ENCODE data around the gene FUT1. TPM values are rescaled to one million over a fixed set of nuclear protein-coding genes. Genes with fewer than 3 reads are reported as not detected.
A peak's percentile ranks its signal among the peaks of the same experiment; 100 is the strongest.
"Not testable (repeated sequence)": the region's sequence is repeated elsewhere in the genome, so short reads cannot be mapped to it uniquely, and the experiment has no call there.

FUT1 gene
- total RNA-seq, 1 donor from 2014 or later = 2.9 TPM

GRCh38 chr19:48768171-48768753 lies 15.8 kb upstream of the FUT1 start:
- not testable (repeated sequence) for DNase-seq

DNA sequence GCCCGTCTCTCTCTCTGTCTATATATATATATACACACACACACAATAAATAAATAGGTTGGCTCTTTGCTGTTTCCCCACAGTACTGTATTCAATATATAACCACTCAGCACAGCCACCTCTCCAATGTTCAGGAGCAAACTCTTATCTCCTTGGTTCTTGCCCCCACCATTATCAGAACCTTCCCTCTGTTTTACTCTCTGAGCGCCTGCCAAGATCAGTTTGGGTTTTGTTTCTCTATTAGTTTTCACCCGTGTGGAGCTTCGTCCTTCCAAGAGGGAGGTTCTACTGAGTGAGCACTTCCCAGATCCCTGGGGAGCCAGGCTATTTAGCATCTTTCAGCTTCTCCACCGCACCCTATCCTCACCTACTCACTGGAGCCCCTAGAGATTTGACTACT lies 13.4 kb upstream of the FUT1 start:
- not testable (repeated sequence) for DNase-seq

DNA sequence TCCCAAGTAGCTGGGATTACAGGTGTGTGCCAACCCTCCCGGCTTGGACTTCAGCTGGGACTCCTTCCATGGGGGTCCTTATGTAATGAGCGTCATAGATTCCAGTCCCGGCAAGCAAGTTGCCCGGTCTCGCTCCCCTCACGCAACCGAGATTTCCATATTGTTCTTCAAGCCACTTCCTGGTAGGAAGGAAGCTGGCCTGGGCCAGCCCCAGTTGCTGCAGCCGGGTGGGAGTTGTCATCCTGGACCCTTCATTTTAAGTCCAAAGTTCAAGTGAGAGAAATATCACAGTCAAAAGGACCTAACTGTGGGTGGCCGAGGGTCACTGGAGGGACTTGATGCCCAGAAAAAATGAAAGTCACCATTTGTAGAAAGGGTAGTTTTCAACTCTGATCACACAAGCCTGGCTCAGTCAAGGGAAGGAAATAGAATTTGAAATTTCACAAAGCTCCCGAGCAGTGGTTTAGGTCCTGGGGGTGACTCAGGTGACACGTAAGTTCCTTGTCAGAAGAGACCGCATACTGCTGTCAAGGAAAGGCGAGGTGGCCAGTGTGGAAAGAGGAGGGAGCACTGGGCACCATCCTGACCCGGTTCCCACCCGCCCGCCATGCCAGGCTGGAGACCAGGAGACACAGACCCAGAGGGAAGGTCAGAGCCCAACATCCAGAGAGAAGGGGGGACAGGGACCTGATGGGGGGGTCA lies 8.2 kb upstream of the FUT1 start:
- no peak for DNase-seq

DNA sequence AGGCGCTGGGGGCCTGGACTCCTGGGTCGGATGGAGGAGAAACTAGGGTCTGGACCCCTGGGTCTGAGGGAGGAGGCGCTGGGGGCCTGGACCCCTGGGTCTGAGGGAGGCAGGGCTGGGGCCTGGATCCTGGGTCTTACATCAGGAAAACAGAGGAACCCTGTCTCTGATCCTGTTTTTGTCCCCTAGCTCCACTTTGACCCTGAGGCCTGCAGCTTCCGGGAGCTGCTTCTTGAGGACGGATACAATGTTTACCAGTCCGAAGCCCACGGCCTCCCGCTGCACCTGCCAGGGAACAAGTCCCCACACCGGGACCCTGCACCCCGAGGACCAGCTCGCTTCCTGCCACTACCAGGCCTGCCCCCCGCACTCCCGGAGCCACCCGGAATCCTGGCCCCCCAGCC lies 5.3 kb upstream of the FUT1 start:
- DNase-seq = no peak

DNA sequence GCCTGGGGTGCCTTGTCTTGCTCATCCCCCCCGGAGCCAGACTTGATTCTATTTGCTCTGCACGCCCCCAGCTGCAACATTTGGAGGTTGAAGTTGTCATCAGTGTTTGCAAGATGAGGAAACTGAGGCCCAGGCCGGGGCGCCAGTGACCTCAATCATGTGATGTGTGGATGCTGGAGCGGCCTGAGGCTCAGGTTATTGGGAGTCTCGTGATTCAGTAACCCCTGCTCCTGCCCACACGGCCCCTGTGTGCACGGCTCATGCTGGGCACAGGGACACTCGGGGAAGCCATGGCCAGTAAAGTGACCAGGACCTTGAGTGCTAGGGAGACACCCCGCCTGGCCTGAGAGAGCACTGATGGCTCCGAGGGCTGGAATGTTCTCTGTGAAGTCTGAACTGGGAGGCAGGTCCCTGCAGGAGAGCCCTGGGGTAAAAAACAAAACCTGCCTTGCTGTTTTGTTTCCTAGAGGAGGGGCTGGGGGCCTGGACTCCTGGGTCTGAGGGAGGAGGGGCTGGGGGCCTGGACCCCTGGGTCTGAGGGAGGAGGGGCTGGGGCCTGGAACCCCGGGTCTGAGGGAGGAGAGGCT lies 4.7 kb upstream of the FUT1 start:
- no peak for DNase-seq

DNA sequence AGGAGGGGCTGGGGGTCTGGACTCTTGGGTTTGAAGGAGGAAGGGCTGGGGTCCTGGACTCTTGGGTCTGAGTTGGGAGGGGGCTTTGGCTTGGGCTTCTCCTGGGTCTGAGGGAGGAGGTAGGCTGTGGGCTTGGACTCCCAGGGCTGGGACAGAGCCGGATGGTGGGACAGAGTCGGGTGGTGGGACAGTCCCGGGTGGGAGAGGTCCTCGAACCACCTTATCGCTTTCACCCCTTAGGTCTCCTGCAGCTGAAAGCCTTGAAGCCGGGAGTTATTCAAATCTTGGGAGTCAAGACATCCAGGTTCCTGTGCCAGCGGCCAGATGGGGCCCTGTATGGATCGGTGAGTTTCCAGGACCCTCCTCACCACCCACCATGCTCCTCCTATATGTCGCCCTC lies 4.2 kb upstream of the FUT1 start:
- no peak for DNase-seq

- no peak for DNase-seq
Observed at GRCh38 chr19:48756212-48756611, 3.8 kb upstream of the FUT1 start.

DNA sequence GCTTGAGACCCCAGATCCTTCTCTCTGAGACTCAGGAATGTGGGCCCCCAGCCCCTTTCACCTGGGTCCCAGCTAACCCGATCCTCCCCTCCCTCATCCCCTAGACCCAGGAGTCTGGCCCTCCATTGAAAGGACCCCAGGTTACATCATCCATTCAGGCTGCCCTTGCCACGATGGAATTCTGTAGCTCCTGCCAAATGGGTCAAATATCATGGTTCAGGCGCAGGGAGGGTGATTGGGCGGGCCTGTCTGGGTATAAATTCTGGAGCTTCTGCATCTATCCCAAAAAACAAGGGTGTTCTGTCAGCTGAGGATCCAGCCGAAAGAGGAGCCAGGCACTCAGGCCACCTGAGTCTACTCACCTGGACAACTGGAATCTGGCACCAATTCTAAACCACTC lies 3.3 kb upstream of the FUT1 start:
- no peak for DNase-seq

DNA sequence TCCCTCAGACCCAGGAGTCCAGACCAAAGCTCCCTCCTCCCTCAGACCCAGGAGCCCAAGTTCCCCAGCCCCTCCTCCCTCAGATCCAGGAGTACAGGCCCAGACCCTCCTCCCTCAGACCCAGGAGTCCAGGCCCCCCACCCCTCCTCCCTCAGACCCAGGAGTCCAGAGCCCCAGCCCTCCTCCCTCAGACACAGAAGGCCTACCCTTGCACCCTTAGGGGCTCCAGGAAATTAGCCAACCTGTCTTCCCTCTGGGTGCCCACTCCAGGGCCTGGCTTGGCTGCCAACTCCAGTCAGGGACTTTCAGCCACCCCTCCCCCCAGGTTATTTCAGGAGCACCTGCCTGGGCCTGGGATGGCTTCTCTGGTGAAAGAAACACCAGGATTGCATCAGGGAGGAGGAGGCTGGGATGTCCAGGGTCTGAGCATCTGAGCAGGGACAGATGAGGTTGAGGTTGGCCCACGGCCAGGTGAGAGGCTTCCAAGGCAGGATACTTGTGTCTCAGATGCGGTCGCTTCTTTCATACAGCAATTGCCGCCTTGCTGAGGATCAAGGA lies 2.7 kb upstream of the FUT1 start, which contains the start of gene FGF21:
Gene FGF21, plus strand, starts transcription at position 441 of the 558 bp plus-strand sequence. CDS start 713 bp downstream, outside the sequence.
- DNase-seq = no peak

- DNase-seq = no peak
Observed at GRCh38 chr19:48751845-48752495, 471 bp downstream of the FUT1 start.

- no peak for DNase-seq
Observed at GRCh38 chr19:48750771-48751504, 1.5 kb downstream of the FUT1 start.

GRCh38 chr19:48750351-48750750 lies 2.1 kb downstream of the FUT1 start:
- DNase-seq = no peak

- DNase-seq = no peak
Observed at GRCh38 chr19:48749571-48750198, 2.8 kb downstream of the FUT1 start.

DNA sequence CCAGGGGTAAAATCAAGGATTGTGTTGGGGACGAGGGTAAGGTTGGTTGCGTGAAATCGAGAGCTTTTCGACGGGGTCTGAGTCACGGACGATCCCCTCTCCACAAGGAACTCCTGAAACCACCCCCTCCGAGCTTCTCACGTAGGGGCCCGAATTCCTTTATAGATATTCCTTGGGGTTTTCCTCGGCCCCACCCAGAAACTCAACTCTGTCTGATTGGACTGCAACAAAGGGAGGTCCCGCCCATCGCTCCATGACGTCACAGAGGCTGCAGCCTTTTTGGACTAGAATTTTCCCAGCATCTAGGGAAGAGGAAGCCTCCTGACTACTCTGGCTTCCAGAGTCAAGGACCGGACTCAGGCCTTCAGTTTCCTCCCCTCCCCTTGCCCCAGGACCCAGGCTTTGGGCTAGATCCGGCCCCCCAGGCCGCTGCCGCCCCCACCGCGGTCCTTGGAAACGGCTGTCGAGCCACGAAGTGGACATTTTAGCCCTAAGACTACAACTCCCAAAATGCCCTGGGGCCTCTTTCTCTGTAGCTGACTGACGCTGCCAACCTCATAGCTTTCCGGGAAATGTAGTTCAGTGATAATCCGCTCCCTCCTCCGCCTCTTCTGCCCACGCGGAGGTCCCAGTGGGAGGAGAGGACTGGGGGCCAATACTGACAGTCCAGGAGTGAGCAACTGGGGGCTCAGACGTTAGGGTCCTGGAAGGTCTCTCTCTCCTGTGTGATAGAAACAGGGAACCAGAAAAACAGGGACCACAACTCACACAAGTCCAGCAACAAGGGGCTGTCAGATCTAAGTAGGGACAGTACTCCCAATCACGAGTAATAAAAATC lies 5.5 kb downstream of the FUT1 start, which contains the start of gene IZUMO1:
Gene IZUMO1, minus strand, starts transcription at position 172 of the 838 bp plus-strand sequence. CDS start 1,050 bp downstream, outside the sequence.
- peak; percentile 72 for DNase-seq

DNA sequence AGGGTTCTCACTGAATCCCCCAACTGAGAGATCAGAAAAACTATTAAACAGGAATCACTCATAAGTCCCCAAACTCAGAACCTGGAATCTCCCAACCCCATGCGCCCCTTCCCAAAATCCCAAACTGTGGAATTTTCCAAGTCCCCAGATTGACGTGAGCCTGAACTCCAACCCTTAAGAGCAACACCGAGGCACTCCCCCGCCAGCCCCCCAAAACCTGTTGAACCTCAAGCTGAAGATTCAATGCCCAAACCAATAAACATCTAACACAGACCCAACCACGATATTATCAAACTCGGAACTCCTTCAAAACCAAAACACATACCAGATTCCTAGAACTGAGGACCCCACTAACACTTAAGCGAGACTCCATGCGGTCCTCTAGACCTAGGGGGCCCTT lies 6.3 kb downstream of the FUT1 start:
- DNase-seq = no peak

- no peak for DNase-seq
Observed at GRCh38 chr19:48745208-48745995, 7.0 kb downstream of the FUT1 start.

DNA sequence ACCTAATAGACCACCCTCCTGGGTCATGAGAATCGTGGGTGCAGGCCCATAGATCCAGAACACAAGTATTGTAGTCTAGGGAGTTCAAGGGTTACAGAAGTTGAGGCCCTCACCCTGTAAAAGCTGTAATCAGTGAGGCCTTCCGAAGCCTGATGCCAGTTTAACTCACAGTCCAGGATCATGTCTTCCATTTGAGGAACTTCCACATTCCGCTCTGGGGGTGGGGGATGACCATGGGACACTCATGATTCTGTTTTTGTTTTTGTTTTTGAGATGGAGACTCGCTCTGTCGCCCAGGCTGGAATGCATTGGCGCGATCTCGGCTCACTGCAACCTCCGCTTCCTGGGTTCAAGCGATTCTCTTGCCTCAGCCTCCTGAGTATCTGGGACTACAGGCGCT lies 10.3 kb downstream of the FUT1 start:
- no peak for DNase-seq

DNA sequence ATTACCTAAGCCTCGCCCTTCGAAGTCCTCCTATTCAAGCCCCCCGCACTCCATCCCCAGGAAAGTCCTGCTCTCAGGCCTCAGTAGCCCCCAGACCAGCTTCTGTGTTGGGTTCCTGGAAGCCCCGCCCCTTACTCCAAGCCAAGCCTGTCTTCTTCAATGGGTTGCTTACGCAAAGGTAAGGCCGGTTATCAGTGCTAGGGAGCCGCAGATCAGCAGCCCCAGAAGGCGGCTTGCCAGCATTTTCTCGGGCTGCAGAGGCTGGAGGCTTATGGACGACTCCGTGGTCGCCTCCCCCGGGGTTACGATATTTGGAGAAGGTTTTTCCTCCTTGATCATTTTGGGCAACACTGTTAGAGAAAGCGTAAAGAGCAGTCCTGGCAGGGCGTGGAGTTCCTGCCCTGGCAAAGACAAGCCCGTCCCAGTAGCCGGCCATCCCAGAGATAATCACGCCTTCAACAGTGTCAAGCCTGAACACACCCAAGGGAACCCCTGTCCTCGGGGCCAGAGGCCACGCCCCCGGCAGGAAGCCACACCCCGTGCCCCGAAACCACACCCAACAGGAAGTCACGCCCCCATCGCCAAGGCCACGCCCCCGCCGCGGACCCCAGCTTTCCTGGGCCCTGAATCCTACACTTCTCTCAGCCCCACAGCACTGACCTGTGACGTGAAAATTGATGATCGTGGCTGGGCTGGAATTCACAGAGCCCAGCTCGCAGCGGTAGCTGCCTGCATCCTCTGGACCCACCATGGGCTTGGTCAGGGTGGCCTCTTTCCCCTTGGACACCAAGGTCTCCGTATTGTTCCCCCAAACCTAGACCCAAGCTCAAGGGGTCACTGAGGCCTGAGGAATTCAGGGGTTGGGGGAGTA lies 11.1 kb downstream of the FUT1 start:
- no peak for DNase-seq
